Body of pancreas (tissue), 4 donors: ENCODE data around the gene FAM234A. TPM values are rescaled to one million over a fixed set of nuclear protein-coding genes. Genes with fewer than 3 reads are reported as not detected.
"Not testable (repeated sequence)": the region's sequence is repeated elsewhere in the genome, so short reads cannot be mapped to it uniquely, and the experiment has no call there.

ENCODE experiments used
- ATAC-seq: fragments of 150-250 bp; one replicate; pipeline ENCODE4 v1.9.1; 2016
- DNase-seq, 4 donors: peaks; one replicate each; pipeline ENCODE4 v3.0.0-alpha.2; 2019
- H3K27ac ChIP-seq, 4 donors: fragments of 200-600 bp; sonication (generic); 1 replicate in 3 of 4; 2 replicates in 1 of 4; pipeline versions ENCODE4 v1.5.1 to v1.6.1; 2016 to 2019; ENCODE audit warnings: mild to moderate bottlenecking in 1 of 4, mixed read lengths in 1 of 4, moderate library complexity in 1 of 4
- H3K27me3 ChIP-seq, 2 donors: fragments of 200-600 bp; sonication (generic); one replicate each; pipeline ENCODE4 v1.6.0; 2016; ENCODE audit warnings: mild to moderate bottlenecking in 1 of 2
- H3K36me3 ChIP-seq, 2 donors: fragments of 200-600 bp; sonication (generic); replicated peaks in 1 of 2; 2 replicates each; pipeline ENCODE4 v1.5.1; 2016; ENCODE audit warnings: low read depth in 2 of 2; ENCODE audit not compliant: insufficient read depth in 1 of 2
- H3K4me1 ChIP-seq: fragments of 200-600 bp; sonication (generic); one replicate; pipeline ENCODE4 v1.6.0; 2016
- H3K4me3 ChIP-seq, 2 donors: fragments of 200-600 bp; sonication (generic); 1 replicate in 1 of 2; 2 replicates in 1 of 2; pipeline ENCODE4 v1.5.1; 2016 to 2019
- H3K9me3 ChIP-seq, 3 donors: fragments of 200-600 bp; sonication (generic); 1 replicate in 2 of 3; 2 replicates in 1 of 3; pipeline ENCODE4 v1.5.1; 2016
- CTCF ChIP-seq, 7 experiments: fragments of 450-650 bp in 4 of 7; fragments of 200-600 bp in 3 of 7; sonication (generic) in 3 of 7; IDR thresholded peaks; one replicate each; pipeline ENCODE4 v1.5.1; 2016 to 2019; ENCODE audit warnings: antibody characterized with exemption in 7 of 7
- POLR2A ChIP-seq, 3 donors: fragments of 450-650 bp; IDR thresholded peaks; one replicate each; pipeline ENCODE4 v1.6.1; 2016; ENCODE audit warnings: antibody characterized with exemption in 3 of 3, mild to moderate bottlenecking in 2 of 3
- WGBS, 2 donors: methylation state at CpG; one replicate each; pipeline ENCODE4 v1.1.5; 2017; 5-methylcytosine and 5-hydroxymethylcytosine counted together
- intact Hi-C: fragments of 100-400 bp; cut with DNase I; formaldehyde crosslinking; loops from one replicate; pipeline ENCODE4 v1.15.1; 2023
- total RNA-seq, 2 donors: library from RNA; depleted of rRNA; stranded (reverse); fragments of >200 nt; gene quantifications; one replicate each; pipeline ENCODE4 v1.1.0, GENCODE V29; 2016

Gene FAM234A
- total RNA-seq, 2 donors from 2014 or later, result 44.2 to 50.8 TPM

- Histone ChIP-seq H3K4me1 (peaks cover 11% of the 10 kb centered on the region), H3K4me3 (no peak overlapping the region), H3K9me3 (no peaks in the 10 kb centered on the region), H3K36me3 (peaks cover 0 to 4% of the 10 kb centered on the region in 2 donors), H3K27me3 (no peaks in the 10 kb centered on the region), H3K27ac (no peak overlapping the region)
- WGBS, 2 donors, result 86 to 90% methylated on average over 6 of the region's 6 CpGs
- DNase-seq (no peak), ATAC-seq (no peak)
- TF ChIP-seq POLR2A (IDR thresholded peaks at IDR 0.05), result no peak
- no peak for TF ChIP-seq CTCF (IDR thresholded peaks at IDR 0.05)
- intact Hi-C loops, result no loop called here
Measured at GRCh38 chr16:253833-254232, 19.2 kb downstream of the FAM234A start.

GRCh38 chr16:254461-254860 is 19.8 kb downstream of the FAM234A start:
- Histone ChIP-seq H3K4me1 (peaks cover 11% of the 10 kb centered on the region), H3K27ac (no peak overlapping the region), H3K27me3 (no peaks in the 10 kb centered on the region), H3K9me3 (no peaks in the 10 kb centered on the region), H3K4me3 (no peak overlapping the region), H3K36me3 (peaks cover 0 to 5% of the 10 kb centered on the region in 2 donors)
- TF ChIP-seq CTCF (IDR thresholded peaks at IDR 0.05), result no peak
- TF ChIP-seq POLR2A (IDR thresholded peaks at IDR 0.05), result no peak
- intact Hi-C loops, result no loop called here
- no peak for DNase-seq
- WGBS, 2 donors, result 96% methylated on average over 25 of the region's 25 CpGs
- ATAC-seq, result no peak

GRCh38 chr16:255183-255582 is 20.6 kb downstream of the FAM234A start:
- intact Hi-C loops, result no loop called here
- H3K4me3 ChIP-seq, result no peak overlapping the region
- ATAC-seq (no peak), DNase-seq (no peak)
- no peaks in the 10 kb centered on the region for H3K27me3 ChIP-seq
- peaks cover 0 to 10% of the 10 kb centered on the region in 2 donors for H3K36me3 ChIP-seq
- TF ChIP-seq POLR2A (IDR thresholded peaks at IDR 0.05) (no peak), CTCF (IDR thresholded peaks at IDR 0.05) (no peak)
- peaks cover 8% of the 10 kb centered on the region for H3K4me1 ChIP-seq
- no peak overlapping the region for H3K27ac ChIP-seq
- no peaks in the 10 kb centered on the region for H3K9me3 ChIP-seq
- WGBS, 2 donors, result 93 to 94% methylated on average over 6 of the region's 6 CpGs

GRCh38 chr16:258091-258490 is 23.5 kb downstream of the FAM234A start:
- 63 to 67% methylated on average over 12 to 13 of the region's 13 CpGs for WGBS, 2 donors
- H3K27ac ChIP-seq, H3K4me3 ChIP-seq, H3K27me3 ChIP-seq, H3K9me3 ChIP-seq, ATAC-seq, H3K4me1 ChIP-seq, intact Hi-C loops, DNase-seq: not testable (repeated sequence)
- H3K36me3 ChIP-seq, result peaks cover 0 to 12% of the 10 kb centered on the region in 2 donors

- 77 to 89% methylated on average over 9 to 10 of the region's 10 CpGs for WGBS, 2 donors
- ATAC-seq, result no peak
- Histone ChIP-seq H3K27me3 (no peaks in the 10 kb centered on the region), H3K9me3 (no peaks in the 10 kb centered on the region), H3K4me1 (peaks cover 9% of the 10 kb centered on the region), H3K27ac (no peak overlapping the region), H3K4me3 (no peak overlapping the region), H3K36me3 (peaks cover 6 to 12% of the 10 kb centered on the region in 2 donors)
- no peak for DNase-seq
- TF ChIP-seq POLR2A (IDR thresholded peaks at IDR 0.05) (no peak), CTCF (IDR thresholded peaks at IDR 0.05) (no peak)
- intact Hi-C loops, result no loop called here
Measured at GRCh38 chr16:259226-259625, 24.6 kb downstream of the FAM234A start.
